ENCODE results near the gene KPNA6.

The KPNA6 gene

GRCh38 chr1:32186077-32186476, 78.2 kb downstream of the KPNA6 start:
- in situ Hi-C loops (cut with MboI; ENCODE audit: low sequenced_read_pairs): no loop called here

DNA sequence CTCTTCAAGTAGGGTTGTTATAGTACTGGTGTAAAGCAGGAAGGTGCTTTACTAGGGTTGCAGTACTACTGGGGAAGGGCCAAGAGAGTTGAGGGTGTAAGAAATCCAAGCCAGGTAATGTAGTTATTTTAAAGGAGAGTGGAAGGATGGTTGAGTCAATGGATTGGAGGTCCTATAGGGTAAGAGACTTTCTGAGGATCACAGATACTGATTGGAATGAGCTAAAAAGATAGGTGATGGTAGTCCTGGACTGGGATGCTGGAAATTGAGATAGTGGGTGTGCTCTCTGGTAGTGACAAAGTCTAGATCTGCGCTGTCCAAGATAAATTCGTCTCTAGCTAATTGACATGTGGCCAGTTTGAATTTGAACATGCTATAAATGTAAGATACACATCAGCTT, 78.6 kb downstream of the KPNA6 start:
- in situ Hi-C loops (cut with MboI; ENCODE audit: low sequenced_read_pairs): no loop called here

GRCh38 chr1:32187850-32188249, 80.0 kb downstream of the KPNA6 start:
- in situ Hi-C loops (cut with MboI; ENCODE audit: low sequenced_read_pairs): no loop called here

DNA sequence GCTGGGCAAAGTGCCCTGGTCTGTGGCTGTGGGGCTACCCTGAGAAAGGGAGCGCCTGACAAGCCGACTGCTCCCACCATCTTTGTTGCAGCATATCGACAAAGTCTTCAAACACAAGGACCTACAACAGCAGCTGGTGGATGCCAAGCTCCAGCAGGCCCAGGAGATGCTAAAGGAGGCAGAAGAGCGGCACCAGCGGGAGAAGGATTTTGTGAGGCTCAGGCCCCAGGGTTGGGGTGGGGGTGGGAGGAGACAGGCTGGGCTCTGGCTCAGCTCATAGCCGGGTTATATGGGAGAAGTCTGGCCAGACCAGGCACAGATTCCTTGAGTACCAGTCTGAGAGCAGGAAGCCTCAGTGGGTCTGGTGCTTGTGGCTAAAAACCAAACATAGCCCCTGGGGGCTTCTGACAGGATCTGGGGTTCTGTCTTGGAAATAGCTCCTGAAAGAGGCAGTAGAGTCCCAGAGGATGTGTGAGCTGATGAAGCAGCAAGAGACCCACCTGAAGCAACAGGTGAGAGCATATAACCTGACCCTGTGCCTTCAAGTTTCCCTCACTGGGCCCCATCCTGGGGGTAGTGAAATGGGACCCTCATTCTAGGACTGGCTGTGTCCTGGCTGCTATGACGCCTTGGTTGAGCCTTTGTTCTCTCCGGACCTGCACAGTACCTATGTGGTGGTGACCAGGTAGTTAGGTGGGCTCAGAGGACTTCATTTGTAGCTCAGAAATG, 84.5 kb downstream of the KPNA6 start:
- in situ Hi-C loops (cut with MboI; ENCODE audit: low sequenced_read_pairs): no loop called here

DNA sequence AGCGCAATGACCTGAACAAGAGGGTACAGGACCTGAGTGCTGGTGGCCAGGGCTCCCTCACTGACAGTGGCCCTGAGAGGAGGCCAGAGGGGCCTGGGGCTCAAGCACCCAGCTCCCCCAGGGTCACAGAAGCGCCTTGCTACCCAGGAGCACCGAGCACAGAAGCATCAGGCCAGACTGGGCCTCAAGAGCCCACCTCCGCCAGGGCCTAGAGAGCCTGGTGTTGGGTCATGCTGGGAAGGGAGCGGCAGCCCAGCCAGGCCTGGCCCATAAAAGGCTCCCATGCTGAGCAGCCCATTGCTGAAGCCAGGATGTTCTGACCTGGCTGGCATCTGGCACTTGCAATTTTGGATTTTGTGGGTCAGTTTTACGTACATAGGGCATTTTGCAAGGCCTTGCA, 87.1 kb downstream of the KPNA6 start:
- in situ Hi-C loops (cut with MboI; ENCODE audit: low sequenced_read_pairs): no loop called here

DNA sequence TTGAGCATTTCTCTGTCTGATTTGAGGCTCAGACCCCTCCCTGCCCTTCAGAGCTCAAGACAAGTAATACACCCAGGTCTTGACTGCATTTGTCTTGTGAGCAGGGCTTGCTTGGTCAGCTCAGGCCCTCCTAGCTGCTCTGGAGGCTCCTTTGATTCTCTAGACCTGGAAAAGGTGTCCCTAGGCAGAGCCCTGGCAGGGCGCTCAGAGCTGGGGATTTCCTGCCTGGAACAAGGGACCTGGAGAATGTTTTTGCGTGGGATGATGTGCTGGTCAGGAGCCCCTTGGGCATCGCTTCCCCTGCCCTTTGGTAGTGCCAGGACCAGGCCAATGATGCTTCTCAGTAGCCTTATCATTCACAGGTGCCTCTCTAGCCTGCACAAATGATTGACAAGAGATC, 87.7 kb downstream of the KPNA6 start:
- in situ Hi-C loops (cut with MboI; ENCODE audit: low sequenced_read_pairs): no loop called here

DNA sequence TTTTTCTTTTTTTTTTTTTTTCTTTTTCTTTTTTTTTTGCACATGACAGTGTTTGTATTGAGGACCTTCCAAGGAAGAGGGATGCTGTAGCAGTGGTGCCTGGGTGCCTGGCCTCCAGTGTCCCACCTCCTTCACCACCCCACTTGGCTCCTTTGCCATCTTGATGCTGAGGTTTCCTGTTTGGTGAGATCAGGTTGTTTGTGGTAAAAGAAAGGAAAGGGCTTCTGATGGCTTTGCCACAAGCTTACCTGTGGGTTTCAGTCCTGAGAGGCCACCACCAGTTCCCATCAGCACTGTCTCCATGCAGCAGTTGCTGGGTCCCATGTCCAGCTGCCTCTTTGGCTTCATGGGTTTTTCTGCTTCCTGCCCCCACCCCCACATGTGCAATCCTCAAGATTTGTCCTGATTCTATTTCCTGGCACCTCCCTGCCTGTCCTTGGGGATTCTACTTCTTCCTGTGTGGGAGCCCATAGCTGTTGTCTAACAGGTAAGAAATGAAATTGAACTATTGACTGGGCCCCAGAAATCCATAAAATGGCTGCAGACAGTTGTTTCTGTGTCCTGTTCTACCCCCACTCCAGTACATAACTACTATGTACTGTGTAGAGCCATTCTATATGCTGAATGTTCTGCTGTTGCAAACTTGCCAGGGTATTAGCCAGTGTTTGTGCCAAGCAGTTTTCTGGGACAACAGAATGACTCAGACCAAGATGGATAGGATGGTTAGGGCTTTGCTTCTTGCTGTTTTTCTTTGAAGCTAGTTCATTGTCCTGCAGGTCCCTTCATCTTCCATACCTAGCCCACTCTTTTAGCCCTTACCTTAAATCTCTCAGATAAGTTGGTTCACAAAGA, 88.3 kb downstream of the KPNA6 start:
- in situ Hi-C loops (cut with MboI; ENCODE audit: low sequenced_read_pairs): no loop called here

DNA sequence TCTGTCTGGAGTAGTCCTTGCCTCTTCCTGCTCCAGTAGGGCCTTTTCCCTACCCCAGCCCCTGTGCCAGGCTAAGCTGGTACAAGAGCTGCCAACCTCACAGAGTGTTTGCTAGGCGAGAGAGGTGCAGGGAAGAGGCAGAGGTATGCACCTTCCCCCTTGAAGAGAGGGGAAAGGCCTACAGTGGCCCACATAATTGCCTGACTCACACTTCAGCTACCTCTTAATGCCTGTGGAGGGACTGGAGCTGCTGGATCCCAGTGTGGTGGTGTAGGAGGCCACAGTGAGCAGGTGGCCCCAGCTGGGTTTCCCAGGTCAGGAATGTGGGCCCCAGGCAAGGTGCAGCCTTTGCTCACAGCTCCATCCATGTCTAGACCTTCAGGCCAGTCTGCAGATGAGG, 89.2 kb downstream of the KPNA6 start:
- in situ Hi-C loops (cut with MboI; ENCODE audit: low sequenced_read_pairs): no loop called here

DNA sequence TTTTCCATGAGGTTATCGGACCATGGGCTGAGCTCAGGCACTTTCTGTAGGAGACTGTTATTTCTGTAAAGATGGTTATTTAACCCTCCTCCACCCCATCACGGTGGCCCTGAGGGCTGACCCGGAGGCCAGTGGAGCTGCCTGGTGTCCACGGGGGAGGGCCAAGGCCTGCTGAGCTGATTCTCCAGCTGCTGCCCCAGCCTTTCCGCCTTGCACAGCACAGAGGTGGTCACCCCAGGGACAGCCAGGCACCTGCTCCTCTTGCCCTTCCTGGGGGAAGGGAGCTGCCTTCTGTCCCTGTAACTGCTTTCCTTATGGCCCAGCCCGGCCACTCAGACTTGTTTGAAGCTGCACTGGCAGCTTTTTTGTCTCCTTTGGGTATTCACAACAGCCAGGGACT, 90.0 kb downstream of the KPNA6 start:
- in situ Hi-C loops (cut with MboI; ENCODE audit: low sequenced_read_pairs): no loop called here

- in situ Hi-C loops (cut with MboI; ENCODE audit: low sequenced_read_pairs): no loop called here
Observed at GRCh38 chr1:32198237-32199042, 90.6 kb downstream of the KPNA6 start.

DNA sequence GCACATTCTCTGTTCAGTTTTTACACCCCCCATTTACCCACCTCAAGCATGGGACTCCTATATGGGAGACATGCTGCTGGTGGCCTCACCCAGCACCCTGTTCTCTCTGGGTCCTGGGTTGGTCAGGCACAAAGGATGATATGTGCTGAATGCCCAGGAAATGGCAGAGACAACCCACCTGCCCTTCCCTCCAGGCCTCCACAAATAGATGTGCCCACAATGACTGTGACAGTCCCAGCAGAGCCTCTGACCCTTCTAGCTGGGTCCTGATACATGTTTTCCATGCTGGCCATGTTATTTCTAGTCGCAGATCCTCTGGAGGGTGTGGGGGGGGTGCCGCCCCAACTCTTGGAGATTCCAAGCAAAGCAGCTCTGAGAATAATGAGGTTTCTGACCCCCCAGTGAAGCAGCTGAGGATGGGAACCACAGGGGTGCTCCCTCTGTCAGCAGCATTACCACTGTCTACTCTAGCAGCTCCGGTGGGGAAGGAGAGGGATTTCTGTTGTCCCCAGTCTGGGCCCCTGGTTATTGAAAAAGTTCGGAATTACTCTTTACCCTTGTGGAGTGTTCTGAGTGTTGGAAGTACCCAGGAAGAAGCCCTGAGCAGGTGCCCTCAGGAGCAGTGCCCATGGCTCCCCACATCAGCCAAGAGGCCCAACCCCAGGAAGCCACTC, 91.3 kb downstream of the KPNA6 start:
- in situ Hi-C loops (cut with MboI; ENCODE audit: low sequenced_read_pairs): no loop called here

DNA sequence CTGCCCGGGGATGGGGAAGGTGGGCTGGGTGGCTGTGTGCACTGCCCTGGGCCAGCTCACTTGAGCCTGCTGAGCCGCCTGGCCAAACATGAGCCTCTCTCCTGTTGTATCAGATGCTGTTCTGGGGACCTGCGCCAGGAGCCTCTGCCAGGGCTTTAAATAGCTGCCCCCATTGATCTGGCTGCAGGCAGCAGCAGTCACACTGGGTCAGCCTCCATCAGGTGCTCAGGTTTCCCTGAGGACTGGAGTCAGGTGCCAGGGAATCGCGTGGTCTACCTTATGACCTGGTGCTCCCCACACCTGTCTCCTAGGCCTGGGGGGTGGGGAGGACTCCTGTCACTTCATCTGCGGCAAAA, 91.8 kb downstream of the KPNA6 start:
- in situ Hi-C loops (cut with MboI; ENCODE audit: low sequenced_read_pairs): no loop called here

- in situ Hi-C loops (cut with MboI; ENCODE audit: low sequenced_read_pairs): no loop called here
Observed at GRCh38 chr1:32200226-32201010, 92.6 kb downstream of the KPNA6 start, which contains the start of gene CCDC28B. Gene CCDC28B (plus strand): TSS chr1:32200595. CDS start chr1:32201936, 1,341 bp downstream.

- in situ Hi-C loops (cut with MboI; ENCODE audit: low sequenced_read_pairs): no loop called here
Observed at GRCh38 chr1:32201011-32201855, 93.4 kb downstream of the KPNA6 start.

GRCh38 chr1:32204943-32205361, 97.1 kb downstream of the KPNA6 start:
- in situ Hi-C loops (cut with MboI; ENCODE audit: low sequenced_read_pairs): no loop called here

DNA sequence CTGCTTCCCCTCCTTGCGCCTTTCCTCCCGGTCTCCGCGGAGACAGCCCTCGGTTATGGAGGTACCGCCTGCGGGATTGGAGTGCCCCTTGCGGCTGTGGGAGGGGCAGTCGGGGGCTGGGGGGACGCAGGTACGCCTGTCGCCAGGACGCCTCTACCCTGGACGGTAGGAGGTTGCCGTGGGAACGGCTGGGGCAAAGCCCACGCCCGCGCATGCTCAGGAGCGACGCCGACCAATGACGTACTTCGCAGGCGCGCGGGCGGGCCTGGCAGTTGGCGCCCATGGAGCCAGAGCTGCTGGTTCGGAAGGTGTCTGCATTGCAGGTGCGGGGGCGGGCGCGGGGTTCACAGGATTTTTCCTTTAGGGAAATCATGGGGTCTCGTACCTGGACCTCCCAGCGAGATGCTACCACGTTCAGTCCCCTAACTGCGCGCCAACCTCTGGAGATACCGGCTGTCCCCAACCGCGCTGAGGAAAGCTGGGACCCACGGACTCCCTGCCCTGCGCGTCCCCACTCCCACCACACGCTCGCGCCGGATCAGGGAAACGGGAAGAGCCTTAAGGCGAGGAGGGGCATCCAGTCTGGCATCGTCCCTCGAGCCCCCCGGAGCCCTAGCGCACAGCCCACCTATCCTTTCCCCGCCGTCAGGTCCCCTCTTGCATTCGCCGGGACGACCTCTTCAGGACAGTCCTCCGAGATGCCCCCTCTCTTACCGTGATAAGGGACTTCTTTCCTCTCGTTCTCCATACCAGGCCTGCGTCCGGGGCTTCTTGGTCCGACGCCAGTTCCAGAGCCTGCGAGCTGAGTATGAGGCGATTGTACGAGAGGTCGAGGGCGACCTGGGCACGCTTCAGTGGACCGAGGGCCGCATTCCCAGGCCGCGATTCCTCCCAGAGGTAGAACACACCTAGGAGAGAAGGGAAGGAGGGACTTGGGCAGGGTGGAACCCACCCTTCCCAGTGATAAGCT, 97.8 kb downstream of the KPNA6 start, which contains the start of gene IQCC:
IQCC (plus strand) TSS at position 271 of the 970 bp plus-strand sequence; CDS start at position 282, 11 bp downstream.
- in situ Hi-C loops (cut with MboI; ENCODE audit: low sequenced_read_pairs): no loop called here

DNA sequence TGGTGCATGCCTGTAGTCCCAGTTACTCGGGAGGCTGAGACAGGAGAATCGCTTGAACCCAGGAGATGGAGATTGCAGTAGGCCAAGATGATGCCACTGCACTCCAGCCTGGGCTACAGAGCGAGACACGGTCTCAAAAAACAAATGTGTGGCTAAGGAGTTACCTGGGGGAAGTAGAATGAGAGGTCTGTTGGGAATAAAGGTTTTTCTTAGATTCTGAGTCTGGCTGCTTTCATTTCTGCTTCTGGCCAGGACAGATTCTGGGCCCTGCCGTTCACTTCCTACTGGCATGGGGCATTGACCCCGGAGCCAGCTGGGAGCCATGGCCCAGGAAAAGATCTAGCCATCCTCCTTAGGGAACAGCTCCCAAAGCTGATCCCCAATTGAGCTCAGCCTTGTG, 100.6 kb downstream of the KPNA6 start:
- in situ Hi-C loops (cut with MboI; ENCODE audit: low sequenced_read_pairs): no loop called here

DNA sequence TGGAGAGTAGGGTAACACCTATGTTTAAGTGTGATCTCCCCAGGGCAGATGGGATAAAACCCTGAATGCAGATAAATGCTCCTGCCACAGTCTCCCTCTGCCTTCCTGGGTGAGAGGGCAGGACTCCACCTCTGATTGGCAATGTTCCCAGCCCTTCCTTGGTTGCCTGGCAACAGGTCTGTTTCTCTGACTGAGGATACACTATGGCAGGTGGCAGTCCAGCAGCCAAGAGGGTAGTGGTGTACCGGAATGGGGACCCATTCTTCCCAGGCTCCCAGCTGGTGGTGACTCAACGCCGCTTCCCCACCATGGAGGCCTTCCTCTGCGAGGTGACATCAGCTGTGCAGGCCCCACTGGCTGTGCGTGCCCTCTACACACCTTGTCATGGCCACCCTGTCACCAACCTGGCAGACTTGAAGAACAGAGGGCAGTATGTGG, 101.1 kb downstream of the KPNA6 start, which contains the start of gene DCDC2B:
DCDC2B (plus strand) TSS at position 199 of the 438 bp plus-strand sequence; CDS start at position 204, 5 bp downstream.
- in situ Hi-C loops (cut with MboI; ENCODE audit: low sequenced_read_pairs): no loop called here

All from HL-60/S4 (cell line).